Ramos (cell line): Measurements from ENCODE around the gene ADAP1.

Source experiments
- in situ Hi-C: fragments of 300-500 bp; cut with MboI; formaldehyde crosslinking; loops from one replicate; pipeline ENCODE4 v1.14.3; 2022; ENCODE audit warnings: low sequenced_read_pairs; ENCODE audit not compliant: unreplicated experiment

Gene ADAP1

DNA sequence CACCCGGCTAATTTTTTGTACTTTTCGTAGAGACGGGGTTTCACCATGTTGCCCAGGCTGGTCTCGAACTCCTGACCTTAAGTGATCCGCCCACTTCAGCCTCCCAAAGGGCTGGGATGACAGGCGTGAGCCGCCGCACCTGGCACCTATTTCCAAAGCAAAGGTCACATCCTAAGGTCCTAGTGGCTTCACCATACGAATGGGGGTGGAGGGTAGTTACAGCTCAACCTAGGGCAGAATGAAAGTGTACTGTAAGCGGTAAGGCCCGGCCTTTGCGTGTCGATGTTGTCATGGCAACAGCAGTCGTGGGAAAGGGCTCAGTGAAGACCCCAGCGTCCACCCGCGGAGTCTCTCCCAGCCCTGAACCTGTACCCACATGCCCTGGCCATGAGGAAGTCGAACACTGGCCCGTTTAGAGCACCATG is 22.4 kb upstream of the ADAP1 start:
- in situ Hi-C loops = no loop called here

DNA sequence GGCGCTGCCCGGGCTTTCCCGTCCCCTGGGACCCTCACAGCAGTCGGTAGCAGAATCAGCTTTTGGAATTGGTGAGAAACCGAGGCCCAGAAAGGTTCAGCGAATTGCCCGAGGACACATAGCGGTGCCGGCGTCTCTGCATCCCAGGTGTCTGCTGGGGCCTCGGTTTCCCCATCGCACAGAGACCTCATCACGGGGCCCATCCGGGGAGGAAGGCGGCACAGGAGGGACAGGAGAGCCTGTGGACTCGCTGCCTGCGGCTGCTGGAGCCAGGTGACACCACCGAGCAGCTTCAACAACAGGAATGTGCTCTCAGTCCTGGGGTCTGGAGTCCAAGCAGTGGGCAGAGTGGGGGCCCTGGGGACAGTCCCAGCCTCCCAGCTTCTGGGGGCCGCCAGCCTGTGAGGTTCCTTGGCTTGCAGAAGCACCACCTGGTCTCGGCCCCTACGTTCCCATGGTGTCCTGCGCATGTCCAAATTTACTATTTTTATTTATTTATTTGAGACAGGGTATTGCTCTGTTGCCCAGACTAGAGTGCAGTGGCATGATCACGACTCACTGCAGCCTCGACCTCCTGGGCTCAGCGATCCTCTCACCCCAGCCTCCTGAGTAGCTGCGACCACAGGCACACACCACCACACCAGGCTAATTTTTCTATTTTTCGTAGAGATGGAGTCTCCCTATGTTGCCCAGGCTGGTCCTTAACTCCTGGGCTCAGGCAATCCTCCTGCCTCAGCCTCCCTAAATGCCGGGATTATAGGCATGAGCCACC is 21.4 kb upstream of the ADAP1 start:
- in situ Hi-C loops = no loop called here

DNA sequence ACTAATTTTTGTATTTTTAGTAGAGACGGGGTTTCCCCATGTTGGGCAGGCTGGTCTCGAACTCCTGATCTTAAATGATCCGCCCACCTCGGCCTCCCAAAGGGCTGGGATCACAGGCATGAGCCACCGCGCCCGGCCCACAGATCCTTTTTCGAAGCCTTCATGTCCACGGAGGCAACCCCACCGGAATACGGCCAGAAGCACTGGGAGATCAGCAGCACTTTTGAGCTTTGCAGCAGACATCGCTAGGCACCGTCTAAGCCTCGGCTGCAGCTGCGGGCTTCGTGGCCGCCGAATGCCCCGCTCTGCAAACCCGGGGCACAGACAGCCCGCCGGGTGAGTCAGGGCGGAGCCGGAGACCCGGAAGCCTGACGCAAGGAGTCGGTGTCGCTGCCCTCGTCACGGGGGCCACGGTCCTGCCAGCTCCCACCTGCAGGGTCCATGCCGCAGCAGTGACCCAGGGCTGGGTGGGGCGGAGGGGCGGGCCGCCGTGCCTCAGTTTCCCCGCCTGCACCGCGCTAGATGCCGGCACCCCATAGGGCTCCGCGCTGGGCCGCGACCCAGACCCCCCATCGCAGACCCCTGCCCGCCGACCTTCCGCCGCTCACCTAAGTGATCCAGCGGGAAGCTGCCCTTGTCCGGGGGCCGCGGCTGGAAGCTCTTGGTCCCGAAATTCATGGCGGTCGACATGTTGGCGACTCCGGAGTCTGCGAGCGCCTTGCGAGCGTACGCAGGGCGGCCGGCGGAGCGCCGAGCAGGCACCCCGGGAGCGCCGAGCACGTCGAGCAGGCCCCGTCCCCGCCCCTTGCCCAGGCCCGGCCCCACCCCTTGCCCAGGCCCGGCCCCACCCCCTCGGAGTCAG is 20.6 kb upstream of the ADAP1 start, which contains the start of gene COX19:
Gene COX19 (minus strand): TSS at position 730 of the 862 bp plus-strand sequence. CDS start 40 bp downstream, at position 690.
- in situ Hi-C loops = no loop called here

DNA sequence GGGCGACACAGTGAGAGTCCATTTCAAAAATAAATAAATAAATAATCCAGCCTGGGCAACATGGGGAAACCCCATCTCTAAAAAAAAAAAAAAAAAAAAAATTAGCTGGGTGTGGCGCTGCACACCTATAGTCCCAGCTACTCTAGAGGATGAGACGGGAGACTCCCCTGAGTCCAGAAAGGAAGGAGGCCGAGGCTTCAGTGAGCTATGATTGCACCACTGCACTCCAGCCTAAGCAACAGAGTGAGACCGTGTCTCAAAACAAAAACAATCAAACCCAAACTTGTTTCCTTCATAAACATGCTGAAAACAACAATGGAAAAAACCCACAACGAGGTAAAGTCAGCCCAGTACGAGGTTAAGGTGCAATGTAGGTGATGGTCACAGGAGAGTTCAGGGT is 19.7 kb upstream of the ADAP1 start:
- in situ Hi-C loops = no loop called here

DNA sequence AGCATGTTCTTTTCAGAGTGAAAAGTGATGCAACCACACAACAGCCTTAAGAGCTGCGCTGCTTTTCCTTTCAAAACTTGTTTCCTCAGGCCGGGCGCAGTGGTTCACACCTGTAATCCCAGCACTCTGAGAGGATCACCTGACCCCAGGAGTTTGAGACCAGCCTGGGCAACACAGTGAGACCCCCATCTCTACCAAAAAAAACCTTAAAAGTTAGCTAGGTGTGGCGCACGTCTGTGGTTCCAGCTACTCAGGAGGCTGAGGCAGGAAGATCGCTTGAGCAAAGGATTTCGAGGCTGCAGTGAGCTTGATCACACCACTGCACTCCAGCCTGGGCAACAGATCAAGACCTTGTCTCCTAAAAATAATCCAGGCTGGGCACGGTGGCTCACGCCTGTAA is 18.8 kb upstream of the ADAP1 start:
- in situ Hi-C loops = no loop called here

DNA sequence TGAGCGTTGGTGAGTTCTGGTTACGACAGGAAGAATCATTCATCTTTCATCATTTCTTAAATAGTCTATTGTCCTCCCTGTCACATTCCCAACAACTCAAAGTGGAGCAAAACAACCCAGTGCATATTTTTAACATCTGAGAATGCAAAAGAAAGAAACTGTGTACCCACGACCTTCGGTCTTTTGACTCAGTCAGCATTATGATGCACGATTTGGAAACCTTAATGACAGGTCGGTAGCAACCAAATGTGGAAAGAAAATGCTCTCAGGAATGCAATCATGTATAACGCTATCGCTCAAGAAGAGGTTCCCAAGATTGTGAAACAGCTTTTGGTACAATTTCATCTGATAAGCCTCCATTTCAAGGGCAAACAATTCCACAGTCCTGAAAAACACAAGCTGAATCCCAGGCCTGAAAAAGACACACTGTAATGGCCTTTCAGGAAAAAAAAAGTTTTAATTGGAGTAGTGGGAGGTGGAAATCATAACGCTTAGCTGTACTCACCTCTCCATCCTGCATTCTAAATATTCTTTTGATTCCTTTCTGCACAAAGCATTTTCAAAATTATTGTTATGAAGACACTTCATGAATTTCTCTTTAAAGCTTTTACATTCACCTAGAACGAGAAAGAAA is 18.3 kb upstream of the ADAP1 start:
- in situ Hi-C loops = no loop called here

DNA sequence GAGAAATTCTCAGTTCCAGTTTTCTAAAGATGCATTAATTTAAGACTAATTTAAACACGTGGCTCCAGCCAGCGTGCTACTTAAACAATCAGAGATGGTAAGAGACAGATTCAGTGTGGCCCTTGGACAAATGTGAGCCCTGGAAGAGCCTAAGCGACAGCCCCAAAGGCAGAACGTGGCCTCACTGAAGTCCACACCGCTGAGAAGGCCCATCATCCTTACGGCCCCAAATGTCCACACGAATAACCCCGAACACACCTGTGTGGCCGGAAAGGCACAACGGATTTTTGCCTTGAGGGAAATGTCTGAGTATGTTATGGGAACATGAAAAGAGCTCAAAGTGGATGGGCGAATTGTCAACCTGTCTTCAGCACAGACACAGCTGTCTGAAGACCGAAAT is 17.6 kb upstream of the ADAP1 start:
- in situ Hi-C loops = no loop called here

DNA sequence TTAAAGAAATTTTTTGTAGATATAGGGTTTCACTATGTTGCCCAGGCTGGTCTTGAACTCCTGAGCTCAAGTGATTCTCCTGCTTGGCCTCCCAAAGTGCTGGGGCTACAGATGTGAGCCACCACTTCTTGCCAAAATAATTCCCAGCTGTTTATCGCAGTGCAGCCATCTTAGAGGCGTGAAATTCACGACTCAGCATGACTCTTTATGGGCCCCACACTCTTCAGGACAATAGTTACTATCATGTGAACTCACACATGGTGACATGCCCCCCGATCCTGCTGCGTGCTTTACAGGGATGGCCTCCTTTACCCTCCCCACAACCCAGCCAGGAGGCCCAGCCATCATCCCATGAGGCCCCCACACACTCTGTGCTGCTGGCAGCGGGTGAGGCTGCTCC is 16.3 kb upstream of the ADAP1 start:
- in situ Hi-C loops = no loop called here

DNA sequence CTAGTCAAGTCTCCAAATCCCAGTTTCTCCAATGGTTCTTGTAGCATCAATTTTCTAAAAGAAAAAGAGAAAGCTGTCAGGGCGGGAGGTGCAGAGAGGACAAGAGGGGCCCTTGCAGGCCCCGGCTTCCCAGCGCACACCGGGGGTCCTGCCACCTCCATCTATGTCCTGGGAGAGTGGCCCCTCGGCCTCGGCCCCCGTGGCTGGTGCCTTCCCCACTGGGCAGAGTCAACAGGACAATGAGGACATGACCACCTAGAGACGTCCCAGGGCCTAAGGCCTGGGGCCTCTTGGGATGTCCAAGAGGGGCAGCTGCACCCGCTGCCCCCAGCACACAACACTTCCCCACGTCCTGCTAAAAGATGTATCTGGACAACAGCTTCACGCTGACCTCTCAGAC is 14.9 kb upstream of the ADAP1 start:
- in situ Hi-C loops = no loop called here

DNA sequence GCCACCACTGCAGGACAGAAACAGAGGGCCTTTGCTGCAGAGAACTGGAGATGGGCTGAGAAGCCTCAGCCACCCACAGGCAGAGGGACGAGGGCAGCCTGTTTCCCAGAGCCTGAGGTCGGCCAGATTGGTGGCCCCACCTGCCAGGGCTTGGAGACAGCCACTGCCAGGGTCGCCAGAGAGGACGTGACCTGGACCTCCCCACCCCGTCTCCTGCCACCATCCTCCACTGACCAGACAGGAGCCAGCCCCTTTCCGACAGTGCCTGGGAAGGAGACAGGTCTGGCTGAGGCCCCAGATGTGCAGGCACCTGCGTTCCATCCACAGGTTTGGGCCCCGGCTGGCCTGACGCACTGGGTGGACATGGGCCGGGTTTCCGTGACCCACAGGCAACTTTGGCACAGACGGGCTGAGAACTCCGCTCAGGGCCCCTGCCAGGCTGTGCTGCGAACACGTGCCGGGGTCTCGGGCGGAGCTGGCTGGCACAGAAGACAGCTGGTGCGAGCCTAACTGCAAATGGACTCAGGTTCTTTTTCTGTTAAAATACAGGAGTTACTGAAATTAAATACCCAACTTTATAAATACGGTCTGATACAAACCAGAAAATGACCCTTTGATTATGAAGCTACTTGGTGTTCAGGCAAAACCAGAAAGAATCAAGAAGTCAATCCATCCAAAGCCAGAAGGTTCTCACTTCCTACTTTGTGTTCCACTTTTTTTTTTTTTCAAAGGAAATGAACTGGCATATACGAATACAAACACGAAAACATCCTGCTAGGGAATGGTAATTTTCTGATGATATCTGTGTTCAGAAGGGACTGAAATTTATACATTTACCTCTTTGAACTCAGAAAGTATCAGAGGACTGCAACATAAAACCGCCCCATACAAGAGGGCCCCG is 14.0 kb upstream of the ADAP1 start:
- in situ Hi-C loops = no loop called here

DNA sequence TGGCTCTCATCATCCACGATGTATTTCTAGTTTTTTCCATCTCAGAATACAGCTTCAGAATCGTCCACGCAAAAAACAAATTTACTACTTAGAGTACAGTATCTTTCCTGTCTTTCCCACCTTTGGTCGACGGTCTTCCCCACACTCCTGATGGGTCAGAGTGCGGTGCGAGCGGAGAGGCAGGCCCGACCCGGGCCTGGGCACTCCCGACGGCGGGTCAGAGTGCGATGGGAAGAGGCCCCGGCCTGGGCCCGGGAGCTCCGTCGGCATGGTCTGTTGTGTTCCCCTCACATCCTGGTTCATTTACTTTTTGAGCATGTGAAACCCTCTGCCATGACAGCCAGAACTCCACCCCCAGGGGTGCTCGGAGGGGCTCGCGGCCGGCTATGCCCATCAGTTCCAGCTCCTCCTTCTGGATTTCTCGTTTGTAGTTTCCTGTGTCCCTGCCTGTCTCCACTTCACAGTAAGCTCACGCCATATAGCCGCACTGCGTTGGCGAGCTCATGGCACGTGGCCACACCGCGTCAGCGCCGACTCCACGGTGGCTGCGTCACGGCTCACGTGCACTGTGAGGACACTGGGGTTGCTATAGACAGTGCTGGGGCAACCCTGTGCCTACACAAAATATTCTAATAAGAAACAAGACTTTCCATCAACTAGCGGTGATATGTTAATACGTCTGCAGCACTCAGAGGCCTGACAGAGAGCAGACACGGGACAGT is 13.0 kb upstream of the ADAP1 start:
- in situ Hi-C loops = no loop called here

DNA sequence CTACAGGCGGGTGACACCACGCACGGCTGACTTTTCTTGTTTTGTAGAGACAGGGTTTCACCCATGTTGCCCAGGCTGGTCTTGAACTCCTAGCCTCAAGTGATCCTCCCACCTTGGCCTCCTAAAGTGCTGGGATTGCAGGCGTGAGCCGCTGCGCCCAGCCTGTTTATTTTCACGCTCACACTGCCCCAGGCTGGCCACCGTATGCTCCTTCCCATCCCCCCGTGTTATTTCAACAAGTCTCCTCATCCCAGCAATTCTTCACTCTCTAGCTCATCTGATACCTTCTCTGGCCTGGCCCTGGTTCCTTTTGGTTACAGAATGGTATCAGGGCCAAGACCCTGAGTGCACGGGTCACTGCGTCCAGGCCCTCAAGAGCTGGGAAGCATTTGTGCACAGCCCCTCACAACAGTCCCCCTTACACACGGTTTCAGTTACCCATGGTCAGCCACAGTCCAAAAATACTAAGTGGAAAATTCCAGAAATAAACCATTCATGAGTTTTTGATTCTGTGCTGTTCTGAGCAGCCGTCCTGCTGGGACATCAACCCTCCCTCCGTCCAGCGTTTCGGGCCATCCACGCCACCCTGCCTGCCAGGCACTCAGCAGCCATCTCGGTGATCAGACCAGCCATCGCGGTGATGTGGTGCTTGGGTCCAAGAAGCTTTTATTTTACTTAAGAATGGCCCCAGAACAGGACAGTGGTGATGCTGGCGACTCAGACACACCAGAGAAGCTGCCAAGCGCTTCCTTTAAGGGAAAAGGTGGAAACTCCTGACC is 12.0 kb upstream of the ADAP1 start:
- in situ Hi-C loops = no loop called here

DNA sequence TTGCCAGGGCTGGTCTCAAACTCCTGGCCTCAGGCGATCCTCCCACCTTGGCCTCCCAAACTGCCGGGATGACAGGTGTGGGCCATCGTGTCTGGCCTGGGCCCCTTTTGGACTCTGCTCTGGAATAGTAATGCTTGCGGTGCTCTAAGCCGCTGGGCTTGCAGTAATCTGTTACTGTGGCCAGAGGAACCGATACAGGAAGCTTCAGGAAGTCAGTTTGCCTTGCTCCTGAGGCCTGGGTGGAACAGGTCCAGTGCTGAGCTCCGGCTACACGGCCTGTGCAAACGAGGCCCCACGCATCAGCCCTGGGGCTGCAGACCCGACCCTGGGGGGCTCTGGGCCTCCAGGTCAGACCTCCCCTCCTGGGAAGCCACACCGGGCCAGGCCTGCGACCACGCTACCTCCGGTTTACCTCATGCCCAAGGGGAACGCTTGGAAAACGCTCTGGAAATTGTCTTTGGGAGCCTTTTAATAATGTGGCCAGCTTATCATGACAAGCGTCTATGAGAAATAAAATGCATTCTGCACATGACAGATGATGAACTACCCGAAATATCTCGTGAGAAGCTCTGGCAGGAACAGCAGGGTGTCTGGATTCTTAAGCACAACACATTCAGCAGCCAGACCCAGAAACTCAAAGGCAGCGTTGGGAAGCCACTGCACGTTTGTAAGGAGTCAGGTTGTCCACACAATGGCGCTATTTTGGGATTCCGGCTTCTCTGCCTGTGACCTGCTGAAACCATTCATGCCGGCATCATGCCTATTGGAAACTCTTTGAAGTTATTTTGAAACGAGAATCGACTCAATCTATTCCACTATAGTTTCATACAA is 10.1 kb upstream of the ADAP1 start:
- in situ Hi-C loops = no loop called here

DNA sequence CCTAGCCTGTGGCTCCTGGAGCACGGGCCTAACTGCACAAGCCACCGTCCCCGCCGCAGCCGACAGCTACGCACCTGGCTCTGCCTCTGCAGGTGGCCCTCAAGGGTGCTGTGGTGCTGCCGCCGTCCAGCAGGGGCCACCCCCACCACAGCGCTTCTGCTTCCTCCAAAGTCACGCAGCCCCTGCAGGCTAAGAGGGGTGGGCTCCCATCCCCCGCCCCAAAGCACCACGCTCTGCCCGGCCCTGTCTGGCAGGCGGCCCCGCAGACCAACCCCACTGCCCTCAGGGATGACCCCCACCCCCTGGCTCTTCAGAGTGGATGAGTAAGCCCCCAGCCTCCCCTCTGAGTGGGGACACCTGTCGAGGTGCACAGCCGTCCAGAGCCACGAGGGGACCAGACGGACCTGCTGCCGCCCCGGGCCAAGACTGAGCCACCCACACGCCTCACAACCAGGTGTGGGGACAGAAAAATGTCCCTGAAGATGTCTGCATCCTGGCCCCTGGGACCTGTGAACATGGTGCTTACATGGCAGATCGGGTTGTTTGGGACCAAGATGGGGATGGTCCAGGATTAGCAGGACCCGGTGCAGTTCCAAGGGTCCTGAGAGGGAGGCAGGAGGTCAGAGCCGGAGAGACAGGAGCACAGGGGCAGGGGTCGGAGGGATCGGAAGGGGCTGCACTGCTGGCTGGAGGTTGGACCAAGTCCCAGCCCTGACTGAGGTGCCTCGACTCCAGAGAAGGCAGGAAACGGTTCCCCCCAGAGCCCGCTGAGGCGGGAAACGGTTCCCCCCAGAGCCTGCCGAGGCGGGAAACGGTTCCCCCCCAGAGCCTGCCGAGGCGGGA is 9.0 kb upstream of the ADAP1 start:
- in situ Hi-C loops = no loop called here

DNA sequence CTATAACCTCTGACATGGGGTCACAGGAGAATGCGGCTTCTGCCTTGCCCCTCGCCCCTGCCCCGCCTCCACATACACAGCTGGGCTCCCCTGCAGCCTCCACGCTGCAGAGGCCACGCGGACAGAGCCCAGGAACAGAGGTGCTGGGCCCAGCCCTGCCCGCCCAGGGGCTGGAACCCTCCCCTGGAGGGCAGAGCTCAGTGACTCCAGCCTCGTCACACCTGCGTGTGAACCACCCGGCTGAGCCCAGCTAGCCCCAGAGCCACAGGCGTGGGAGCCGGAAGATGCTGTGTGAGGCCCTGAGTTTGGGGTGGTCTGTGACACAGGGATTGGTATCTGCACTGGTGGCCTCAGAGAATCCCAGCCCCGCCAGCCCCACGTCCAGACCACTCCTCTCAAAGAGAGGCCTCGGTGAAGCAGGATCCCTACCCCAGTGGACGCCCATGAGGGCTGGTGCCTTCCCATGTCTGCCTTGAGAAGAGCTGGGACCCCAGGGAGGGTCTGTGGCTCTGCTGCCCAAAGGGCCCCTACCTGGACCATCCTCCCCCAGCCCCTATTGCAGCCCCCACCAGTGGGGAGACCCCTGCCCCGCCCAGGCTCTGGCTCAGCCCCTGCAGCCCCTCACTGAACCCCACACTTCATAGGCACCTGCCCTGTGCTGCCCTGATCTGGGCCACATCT is 8.1 kb upstream of the ADAP1 start:
- in situ Hi-C loops = no loop called here
